Karpas-422 (cell line): Measurements from ENCODE around the gene DEAF1. TPM values are rescaled to one million over a fixed set of nuclear protein-coding genes. Genes with fewer than 3 reads are reported as not detected.

ENCODE experiments used
- DNase-seq: peaks from one replicate; pipeline ENCODE4 v3.0.0-alpha.2; 2015
- H2AFZ ChIP-seq: fragments of 200-600 bp; sonication (generic); 2 replicates; pipeline ENCODE4 v1.6.1; 2014; ENCODE audit warnings: antibody characterized with exemption, low read length, mixed read lengths
- H3K27ac ChIP-seq: fragments of 200-600 bp; sonication (generic); 2 replicates; pipeline ENCODE4 v1.5.1; 2014; ENCODE audit warnings: mild to moderate bottlenecking, low read length, moderate library complexity
- H3K27me3 ChIP-seq: fragments of 200-600 bp; sonication (generic); 2 replicates; pipeline ENCODE4 v1.6.1; 2014; ENCODE audit warnings: low read length, mixed read lengths
- H3K36me3 ChIP-seq: fragments of 200-600 bp; sonication (generic); 2 replicates; pipeline ENCODE4 v1.6.1; 2014; ENCODE audit warnings: low read length, mixed read lengths; ENCODE audit not compliant: insufficient read depth
- H3K4me1 ChIP-seq: fragments of 200-600 bp; sonication (generic); 2 replicates; pipeline ENCODE4 v1.6.1; 2014; ENCODE audit warnings: mild to moderate bottlenecking, low read length, mixed read lengths
- H3K4me2 ChIP-seq: fragments of 200-600 bp; sonication (generic); 2 replicates; pipeline ENCODE4 v1.6.1; 2014; ENCODE audit warnings: low read length, low read depth, mild to moderate bottlenecking; ENCODE audit not compliant: poor library complexity, severe bottlenecking
- H3K4me3 ChIP-seq: fragments of 200-600 bp; sonication (generic); 2 replicates; pipeline ENCODE4 v1.5.1; 2014; ENCODE audit warnings: mild to moderate bottlenecking, antibody characterized with exemption, low read length, mixed read lengths
- H3K79me2 ChIP-seq: fragments of 200-600 bp; sonication (generic); 2 replicates; pipeline ENCODE4 v1.6.1; 2014; ENCODE audit warnings: mild to moderate bottlenecking, low read length, mixed read lengths
- H3K9ac ChIP-seq: fragments of 200-600 bp; sonication (generic); 2 replicates; pipeline ENCODE4 v1.6.0; 2014; ENCODE audit warnings: low read length
- H3K9me2 ChIP-seq: fragments of 200-600 bp; sonication (generic), shearing (Covaris generic); replicated peaks from 2 replicates; pipeline ENCODE4 v1.6.0; 2014; ENCODE audit warnings: mild to moderate bottlenecking, low read length, moderate library complexity; ENCODE audit not compliant: insufficient read depth
- H3K9me3 ChIP-seq: fragments of 300-700, 200-600 bp; sonication (generic); 2 replicates; pipeline ENCODE4 v1.6.1; 2014; ENCODE audit warnings: low read length, mixed read lengths
- H4K20me1 ChIP-seq: fragments of 200-600 bp; sonication (generic); 2 replicates; pipeline ENCODE4 v1.6.1; 2014; ENCODE audit warnings: mild to moderate bottlenecking, antibody characterized with exemption, low read length, low read depth; ENCODE audit not compliant: insufficient read depth
- total RNA-seq: library from RNA; depleted of rRNA; stranded (reverse); fragments of >200 nt; shearing (Covaris generic); gene quantifications from 2 replicates; pipeline ENCODE4 v1.2.3, GENCODE V29; 2014; ENCODE audit warnings: low replicate concordance

The DEAF1 gene
- total RNA-seq, 1 experiment from 2014 or later: 35.9 TPM

GRCh38 chr11:699116-699508 is 4.1 kb upstream of the DEAF1 start:
- no peak overlapping the region for H3K9ac ChIP-seq

GRCh38 chr11:698493-699115 is 3.6 kb upstream of the DEAF1 start:
- Histone ChIP-seq H3K4me3 (no peak overlapping the region), H3K9ac (peak overlapping the region; percentile 17; the same call in 1 of the 2 replicates)

More at GRCh38 chr11:699116-699508, 4.1 kb upstream of the DEAF1 start:
- DNase-seq: no peak
- no peak overlapping the region for H3K4me3 ChIP-seq
- H3K79me2 ChIP-seq: peaks cover 5% of the 10 kb centered on the region
- H3K27me3 ChIP-seq: no peaks in the 10 kb centered on the region
- no peaks in the 10 kb centered on the region for H3K36me3 ChIP-seq
- no peak overlapping the region for H3K27ac ChIP-seq
- H4K20me1 ChIP-seq: no peaks in the 10 kb centered on the region
- no peak overlapping the region for H3K4me2 ChIP-seq
- no peak overlapping the region for H2AFZ ChIP-seq
- no peaks in the 10 kb centered on the region for H3K9me2 ChIP-seq
- H3K9me3 ChIP-seq: no peaks in the 10 kb centered on the region
- H3K4me1 ChIP-seq: peaks cover 27% of the 10 kb centered on the region

GRCh38 chr11:697811-698311 is 2.8 kb upstream of the DEAF1 start:
- Histone ChIP-seq H3K9me2 (no peaks in the 10 kb centered on the region), H3K36me3 (no peaks in the 10 kb centered on the region), H2AFZ (no peak overlapping the region), H3K27ac (peak overlapping the region; percentile 96), H3K79me2 (peaks cover 17% of the 10 kb centered on the region), H3K4me3 (no peak overlapping the region), H4K20me1 (no peaks in the 10 kb centered on the region), H3K4me2 (peak overlapping the region; percentile 74), H3K27me3 (no peaks in the 10 kb centered on the region), H3K9ac (peak overlapping the region; percentile 17; the same call in 1 of the 2 replicates), H3K9me3 (no peaks in the 10 kb centered on the region), H3K4me1 (peaks cover 39% of the 10 kb centered on the region)
- peak; percentile 49 for DNase-seq

More at GRCh38 chr11:698493-699115, 3.6 kb upstream of the DEAF1 start:
- H3K4me1 ChIP-seq: peaks cover 32% of the 10 kb centered on the region
- H3K9me3 ChIP-seq: no peaks in the 10 kb centered on the region
- H3K27ac ChIP-seq: no peak overlapping the region
- DNase-seq: no peak
- H3K27me3 ChIP-seq: no peaks in the 10 kb centered on the region
- H2AFZ ChIP-seq: no peak overlapping the region
- peaks cover 10% of the 10 kb centered on the region for H3K79me2 ChIP-seq
- no peaks in the 10 kb centered on the region for H4K20me1 ChIP-seq
- no peak overlapping the region for H3K4me2 ChIP-seq
- H3K9me2 ChIP-seq: no peaks in the 10 kb centered on the region
- H3K36me3 ChIP-seq: no peaks in the 10 kb centered on the region

- H3K36me3 ChIP-seq: no peaks in the 10 kb centered on the region
- H3K27me3 ChIP-seq: no peaks in the 10 kb centered on the region
- no peaks in the 10 kb centered on the region for H3K9me3 ChIP-seq
- peak overlapping the region; percentile 90 for H3K9ac ChIP-seq
- no peak overlapping the region for H2AFZ ChIP-seq
- no peaks in the 10 kb centered on the region for H4K20me1 ChIP-seq
- H3K4me1 ChIP-seq: peaks cover 40% of the 10 kb centered on the region
- peak; percentile 54 for DNase-seq
- no peaks in the 10 kb centered on the region for H3K9me2 ChIP-seq
- peak overlapping the region; percentile 74 for H3K4me2 ChIP-seq
- H3K4me3 ChIP-seq: peak overlapping the region; percentile 84; the same call in 1 of the 2 replicates
- H3K27ac ChIP-seq: peak overlapping the region; percentile 96
- peaks cover 24% of the 10 kb centered on the region for H3K79me2 ChIP-seq
Observed at GRCh38 chr11:696955-697491, 2.0 kb upstream of the DEAF1 start.

GRCh38 chr11:695538-696248 is 671 bp upstream of the DEAF1 start, which contains the start of gene TMEM80:
Gene TMEM80 (plus strand): TSS chr11:695816. CDS start chr11:695828, 12 bp downstream.
- no peaks in the 10 kb centered on the region for H3K9me3 ChIP-seq
- peak; percentile 99 for DNase-seq
- 0 out of 2 replicates have a peak, but pooled peaks cover 7% of the 10 kb centered on the region for H4K20me1 ChIP-seq
- H3K4me1 ChIP-seq: peaks cover 40% of the 10 kb centered on the region
- H3K27ac ChIP-seq: peak within 1 kb of the TSS; percentile 96
- no peaks in the 10 kb centered on the region for H3K36me3 ChIP-seq
- H3K4me3 ChIP-seq: peak within 1 kb of the TSS; percentile 84
- peaks cover 37% of the 10 kb centered on the region for H3K79me2 ChIP-seq
- H3K9ac ChIP-seq: peak within 1 kb of the TSS; percentile 90
- no peaks in the 10 kb centered on the region for H3K27me3 ChIP-seq
- peak within 1 kb of the TSS; percentile 74 for H3K4me2 ChIP-seq
- H2AFZ ChIP-seq: peak within 1 kb of the TSS; percentile 97; the same call in 1 of the 2 replicates
- H3K9me2 ChIP-seq: no peaks in the 10 kb centered on the region

GRCh38 chr11:695288-695537 is 191 bp upstream of the DEAF1 start:
- no peak for DNase-seq
- Histone ChIP-seq H3K9me2 (no peaks in the 10 kb centered on the region), H4K20me1 (0 out of 2 replicates have a peak, but pooled peaks cover 7% of the 10 kb centered on the region), H3K4me3 (peak overlapping the region; percentile 84), H3K4me2 (peak overlapping the region; percentile 74), H3K27ac (peak overlapping the region; percentile 96), H3K36me3 (no peaks in the 10 kb centered on the region), H3K79me2 (peaks cover 37% of the 10 kb centered on the region), H3K9me3 (no peaks in the 10 kb centered on the region), H3K4me1 (peaks cover 40% of the 10 kb centered on the region), H2AFZ (peak overlapping the region; percentile 97; the same call in 1 of the 2 replicates), H3K9ac (peak overlapping the region; percentile 90), H3K27me3 (no peaks in the 10 kb centered on the region)

DNA sequence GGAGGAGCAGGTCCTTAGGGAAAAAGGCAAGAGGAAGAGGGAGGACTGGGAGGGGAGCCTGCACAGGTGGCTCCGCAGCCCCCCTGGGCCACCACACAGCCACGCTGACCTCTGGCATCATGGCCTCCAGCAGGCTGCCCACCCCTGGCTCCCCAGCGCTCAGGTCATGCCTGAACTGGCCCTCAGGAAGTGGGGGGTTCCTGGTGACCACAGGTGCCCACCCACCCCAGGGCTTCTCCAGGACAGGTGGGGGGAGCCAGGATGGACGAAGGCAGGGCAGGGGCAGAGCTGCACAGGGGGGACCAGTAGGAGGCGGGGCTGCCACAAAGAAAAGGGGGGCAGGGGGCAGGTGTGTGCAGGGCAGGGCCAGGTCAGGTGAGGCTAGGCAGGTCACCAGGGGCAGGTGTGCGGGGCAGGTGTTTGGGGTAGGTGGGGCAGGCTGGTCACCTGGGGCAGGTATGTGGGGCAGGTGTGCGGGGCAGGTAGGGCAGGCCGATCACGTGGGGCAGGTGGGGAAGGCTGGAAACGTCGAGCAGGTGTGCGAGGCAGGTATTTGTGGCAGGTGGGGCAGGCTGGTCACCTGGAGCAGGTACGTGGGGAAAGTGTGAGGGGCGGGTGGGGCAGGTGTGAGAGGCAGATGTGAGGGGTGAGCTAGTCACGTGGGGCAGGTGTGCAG is 997 bp downstream of the DEAF1 start:
- no peaks in the 10 kb centered on the region for H3K9me2 ChIP-seq
- no peaks in the 10 kb centered on the region for H3K27me3 ChIP-seq
- H3K27ac ChIP-seq: no peak overlapping the region
- H2AFZ ChIP-seq: no peak overlapping the region
- H3K4me2 ChIP-seq: peak overlapping the region; percentile 78
- H4K20me1 ChIP-seq: 0 out of 2 replicates have a peak, but pooled peaks cover 7% of the 10 kb centered on the region
- peaks cover 40% of the 10 kb centered on the region for H3K4me1 ChIP-seq
- peaks cover 41% of the 10 kb centered on the region for H3K79me2 ChIP-seq
- DNase-seq: no peak
- no peaks in the 10 kb centered on the region for H3K36me3 ChIP-seq
- no peaks in the 10 kb centered on the region for H3K9me3 ChIP-seq
- H3K4me3 ChIP-seq: peak overlapping the region; percentile 84
- peak overlapping the region; percentile 90 for H3K9ac ChIP-seq
